ENCODE results near the gene SRPK3.

Gene SRPK3

DNA sequence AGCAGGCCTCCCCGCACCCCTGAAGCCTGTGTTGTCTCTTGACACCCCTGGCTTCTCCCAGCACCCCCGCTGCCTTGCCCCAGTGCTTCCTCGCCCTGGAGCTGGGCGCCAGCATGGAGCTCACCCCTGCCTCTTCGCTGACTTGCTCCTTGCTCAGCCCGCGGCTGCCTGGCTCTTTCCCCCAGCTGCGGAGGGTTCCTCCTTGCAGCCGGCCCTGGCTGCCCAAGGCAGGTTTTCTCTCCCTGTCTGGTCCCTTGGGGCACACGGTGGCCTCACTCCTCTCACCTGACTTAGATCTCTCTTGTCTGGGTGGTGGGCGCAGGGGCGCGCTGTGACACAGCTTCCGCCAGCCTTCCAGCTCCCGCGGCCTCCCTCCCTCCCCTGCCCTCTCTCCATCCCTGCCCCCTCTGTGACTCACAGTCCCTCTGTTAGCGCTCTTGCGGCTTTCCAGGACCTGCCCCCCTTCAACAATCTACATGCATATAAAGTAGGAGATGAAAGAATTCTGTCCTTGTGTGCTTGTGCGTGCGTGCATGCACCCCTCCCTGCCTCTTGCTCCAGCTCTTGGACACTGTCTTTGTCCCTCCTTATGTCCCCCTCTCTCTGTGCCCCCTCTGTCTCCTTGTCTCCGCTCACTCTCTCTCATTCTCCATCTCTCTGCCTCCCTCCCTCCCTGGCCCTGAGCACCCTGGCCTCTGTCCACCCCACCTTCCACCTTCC is 14.6 kb upstream of the SRPK3 start:
- Histone ChIP-seq H3K9ac (ENCODE audit: low read length in 2 of 2) (peak overlapping the region; percentile 51 to 59), H3K4me3 (ENCODE audit: low read length in 2 of 2) (peak overlapping the region; percentile 65 to 73), H3K27ac (ENCODE audit: low read length) (peak overlapping the region; percentile 69)

DNA sequence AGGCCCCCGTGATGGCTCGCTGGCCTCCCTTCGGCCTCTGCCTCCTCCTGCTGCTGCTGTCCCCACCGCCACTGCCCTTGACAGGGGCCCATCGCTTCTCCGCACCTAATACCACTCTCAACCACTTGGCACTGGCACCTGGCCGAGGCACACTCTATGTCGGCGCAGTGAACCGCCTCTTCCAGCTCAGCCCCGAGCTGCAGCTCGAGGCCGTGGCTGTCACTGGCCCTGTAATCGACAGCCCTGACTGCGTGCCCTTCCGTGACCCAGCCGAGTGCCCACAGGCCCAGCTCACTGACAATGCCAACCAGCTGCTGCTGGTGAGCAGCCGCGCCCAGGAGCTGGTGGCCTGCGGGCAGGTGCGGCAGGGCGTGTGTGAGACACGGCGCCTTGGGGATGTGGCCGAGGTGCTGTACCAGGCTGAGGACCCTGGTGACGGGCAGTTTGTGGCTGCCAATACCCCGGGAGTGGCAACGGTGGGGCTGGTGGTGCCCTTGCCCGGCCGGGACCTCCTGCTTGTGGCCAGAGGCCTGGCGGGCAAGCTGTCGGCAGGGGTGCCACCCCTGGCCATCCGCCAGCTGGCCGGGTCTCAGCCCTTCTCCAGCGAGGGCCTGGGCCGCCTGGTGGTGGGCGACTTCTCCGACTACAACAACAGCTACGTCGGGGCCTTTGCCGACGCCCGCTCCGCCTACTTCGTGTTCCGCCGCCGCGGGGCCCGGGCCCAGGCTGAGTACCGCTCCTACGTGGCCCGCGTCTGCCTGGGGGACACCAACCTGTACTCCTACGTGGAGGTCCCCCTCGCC is 13.8 kb upstream of the SRPK3 start:
- peaks cover 28% of the 10 kb centered on the region for H3K4me1 ChIP-seq (ENCODE audit: control insufficient read depth, insufficient read depth, low read length)
- no peaks in the 10 kb centered on the region for H3K9me3 ChIP-seq (ENCODE audit: control insufficient read depth in 2 of 2, low read length in 2 of 2)
- H3K27me3 ChIP-seq (ENCODE audit: control insufficient read depth in 1 of 2, insufficient read depth in 2 of 2, low read length in 2 of 2), result peaks cover 0 to 8% of the 10 kb centered on the region in 2 donors
- H3K9ac ChIP-seq (ENCODE audit: low read length in 2 of 2), result no peak overlapping the region
- H3K27ac ChIP-seq (ENCODE audit: low read length), result peak overlapping the region; percentile 69
- peak overlapping the region in 1 of 2 donors; percentile 73 for H3K4me3 ChIP-seq (ENCODE audit: low read length in 2 of 2)
- H3K36me3 ChIP-seq (ENCODE audit: control insufficient read depth in 2 of 2, insufficient read depth in 2 of 2, low read length in 2 of 2), result peaks cover 0 to 4% of the 10 kb centered on the region in 2 donors

More for the DNA sequence above, 14.6 kb upstream of the SRPK3 start:
- Histone ChIP-seq H3K27me3 (ENCODE audit: control insufficient read depth in 1 of 2, insufficient read depth in 2 of 2, low read length in 2 of 2) (peaks cover 0 to 8% of the 10 kb centered on the region in 2 donors), H3K36me3 (ENCODE audit: control insufficient read depth in 2 of 2, insufficient read depth in 2 of 2, low read length in 2 of 2) (peaks cover 0 to 4% of the 10 kb centered on the region in 2 donors), H3K9me3 (ENCODE audit: control insufficient read depth in 2 of 2, low read length in 2 of 2) (no peaks in the 10 kb centered on the region), H3K4me1 (ENCODE audit: control insufficient read depth, insufficient read depth, low read length) (peaks cover 28% of the 10 kb centered on the region)

DNA sequence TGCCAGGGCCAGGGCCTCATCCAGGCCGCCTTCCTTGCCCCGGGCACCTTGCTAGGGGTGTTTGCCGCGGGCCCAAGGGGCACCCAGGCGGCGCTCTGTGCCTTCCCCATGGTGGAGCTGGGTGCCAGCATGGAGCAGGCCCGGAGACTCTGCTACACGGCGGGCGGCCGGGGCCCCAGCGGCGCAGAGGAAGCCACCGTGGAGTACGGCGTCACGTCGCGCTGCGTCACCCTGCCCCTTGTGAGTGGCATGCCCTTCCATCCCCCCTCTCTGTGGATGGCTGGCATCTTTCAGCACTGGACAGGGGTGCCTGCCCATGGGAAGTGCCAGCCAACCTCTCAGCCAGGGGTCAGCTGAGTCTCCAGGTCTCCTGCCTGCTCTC is 13.2 kb upstream of the SRPK3 start:
- H3K36me3 ChIP-seq (ENCODE audit: control insufficient read depth in 2 of 2, insufficient read depth in 2 of 2, low read length in 2 of 2), result peaks cover 0 to 4% of the 10 kb centered on the region in 2 donors
- no peaks in the 10 kb centered on the region for H3K9me3 ChIP-seq (ENCODE audit: control insufficient read depth in 2 of 2, low read length in 2 of 2)
- H3K27ac ChIP-seq (ENCODE audit: low read length), result no peak overlapping the region
- peaks cover 28% of the 10 kb centered on the region for H3K4me1 ChIP-seq (ENCODE audit: control insufficient read depth, insufficient read depth, low read length)
- H3K9ac ChIP-seq (ENCODE audit: low read length in 2 of 2), result no peak overlapping the region
- peaks cover 0 to 8% of the 10 kb centered on the region in 2 donors for H3K27me3 ChIP-seq (ENCODE audit: control insufficient read depth in 1 of 2, insufficient read depth in 2 of 2, low read length in 2 of 2)
- no peak overlapping the region for H3K4me3 ChIP-seq (ENCODE audit: low read length in 2 of 2)

DNA sequence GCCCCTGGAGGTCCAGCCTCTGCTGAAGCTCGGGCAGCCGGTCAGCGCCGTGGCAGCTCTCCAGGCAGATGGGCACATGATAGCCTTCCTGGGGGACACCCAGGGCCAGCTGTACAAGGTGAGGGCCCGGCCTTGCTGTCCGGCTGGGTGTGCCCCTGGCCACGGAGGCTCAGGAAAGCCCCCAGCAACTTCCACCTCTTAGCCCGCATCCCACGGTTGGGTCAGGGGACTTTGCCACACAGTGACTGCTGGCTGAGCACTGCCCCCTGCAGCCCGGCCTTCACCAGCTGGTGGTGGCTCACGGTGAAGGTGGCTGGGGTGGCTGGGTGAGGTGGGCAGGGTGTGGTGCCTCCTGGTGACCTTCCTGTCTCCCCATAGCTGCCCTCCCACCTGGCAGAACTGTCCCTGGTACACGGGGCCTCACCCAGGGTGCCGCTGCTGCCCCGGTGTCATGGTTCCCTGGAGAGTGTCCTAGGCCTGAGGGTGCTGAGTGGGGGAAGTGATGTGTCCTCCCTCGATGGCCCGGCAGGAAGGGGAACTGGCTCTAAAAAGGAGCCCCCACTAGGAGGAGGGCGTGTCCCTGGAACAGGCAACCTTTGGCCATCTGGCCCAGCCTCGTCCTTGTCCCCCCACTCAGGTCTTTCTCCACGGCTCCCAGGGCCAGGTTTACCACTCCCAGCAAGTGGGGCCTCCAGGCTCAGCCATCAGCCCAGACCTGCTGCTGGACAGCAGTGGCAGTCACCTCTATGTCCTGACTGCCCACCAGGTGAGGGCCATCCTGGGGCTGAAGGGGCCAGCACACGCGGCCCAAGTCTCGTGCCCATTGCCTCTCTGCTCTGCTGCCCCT is 12.3 kb upstream of the SRPK3 start:
- H3K27me3 ChIP-seq (ENCODE audit: control insufficient read depth in 1 of 2, insufficient read depth in 2 of 2, low read length in 2 of 2), result peaks cover 0 to 5% of the 10 kb centered on the region in 2 donors
- no peak overlapping the region for H3K9ac ChIP-seq (ENCODE audit: low read length in 2 of 2)
- H3K9me3 ChIP-seq (ENCODE audit: control insufficient read depth in 2 of 2, low read length in 2 of 2), result no peaks in the 10 kb centered on the region
- no peak overlapping the region for H3K27ac ChIP-seq (ENCODE audit: low read length)
- H3K4me1 ChIP-seq (ENCODE audit: control insufficient read depth, insufficient read depth, low read length), result peaks cover 28% of the 10 kb centered on the region
- no peak overlapping the region for H3K4me3 ChIP-seq (ENCODE audit: low read length in 2 of 2)
- H3K36me3 ChIP-seq (ENCODE audit: control insufficient read depth in 2 of 2, insufficient read depth in 2 of 2, low read length in 2 of 2), result peaks cover 0 to 4% of the 10 kb centered on the region in 2 donors

DNA sequence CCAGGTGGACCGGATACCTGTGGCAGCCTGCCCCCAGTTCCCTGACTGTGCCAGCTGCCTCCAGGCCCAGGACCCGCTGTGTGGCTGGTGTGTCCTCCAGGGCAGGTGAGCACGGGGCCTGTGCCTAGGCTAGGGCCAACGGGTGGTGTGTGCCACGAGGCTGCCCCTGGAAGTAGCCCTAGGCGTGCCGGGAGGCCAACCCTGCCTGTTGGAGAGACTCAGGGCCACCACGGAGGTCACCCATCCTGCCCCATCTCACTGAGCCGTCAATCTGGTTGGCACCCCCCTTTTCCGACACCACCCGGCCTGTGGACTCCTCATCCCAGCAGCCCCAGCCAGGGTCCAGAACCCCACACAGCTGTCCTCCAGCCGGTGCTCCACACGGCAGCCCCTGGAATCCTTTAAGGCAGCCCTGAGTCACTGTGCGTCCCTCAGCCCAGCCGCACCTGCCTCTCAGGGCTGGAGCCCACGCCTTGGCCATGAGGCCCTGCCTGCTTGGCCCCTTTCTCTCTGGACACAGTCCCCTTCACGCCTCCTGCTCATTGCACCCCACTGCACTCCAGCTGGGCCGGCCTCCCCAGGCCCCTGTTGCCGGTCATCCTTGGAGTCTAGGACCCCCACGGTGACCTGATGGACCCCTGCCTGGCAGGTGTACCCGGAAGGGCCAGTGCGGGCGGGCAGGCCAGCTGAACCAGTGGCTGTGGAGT is 11.5 kb upstream of the SRPK3 start:
- no peak overlapping the region for H3K4me3 ChIP-seq (ENCODE audit: low read length in 2 of 2)
- H3K27ac ChIP-seq (ENCODE audit: low read length), result no peak overlapping the region
- H3K9ac ChIP-seq (ENCODE audit: low read length in 2 of 2), result no peak overlapping the region
- H3K36me3 ChIP-seq (ENCODE audit: control insufficient read depth in 2 of 2, insufficient read depth in 2 of 2, low read length in 2 of 2), result peaks cover 0 to 4% of the 10 kb centered on the region in 2 donors
- no peaks in the 10 kb centered on the region for H3K9me3 ChIP-seq (ENCODE audit: control insufficient read depth in 2 of 2, low read length in 2 of 2)
- H3K27me3 ChIP-seq (ENCODE audit: control insufficient read depth in 1 of 2, insufficient read depth in 2 of 2, low read length in 2 of 2), result peaks cover 0 to 4% of the 10 kb centered on the region in 2 donors
- peaks cover 25% of the 10 kb centered on the region for H3K4me1 ChIP-seq (ENCODE audit: control insufficient read depth, insufficient read depth, low read length)

DNA sequence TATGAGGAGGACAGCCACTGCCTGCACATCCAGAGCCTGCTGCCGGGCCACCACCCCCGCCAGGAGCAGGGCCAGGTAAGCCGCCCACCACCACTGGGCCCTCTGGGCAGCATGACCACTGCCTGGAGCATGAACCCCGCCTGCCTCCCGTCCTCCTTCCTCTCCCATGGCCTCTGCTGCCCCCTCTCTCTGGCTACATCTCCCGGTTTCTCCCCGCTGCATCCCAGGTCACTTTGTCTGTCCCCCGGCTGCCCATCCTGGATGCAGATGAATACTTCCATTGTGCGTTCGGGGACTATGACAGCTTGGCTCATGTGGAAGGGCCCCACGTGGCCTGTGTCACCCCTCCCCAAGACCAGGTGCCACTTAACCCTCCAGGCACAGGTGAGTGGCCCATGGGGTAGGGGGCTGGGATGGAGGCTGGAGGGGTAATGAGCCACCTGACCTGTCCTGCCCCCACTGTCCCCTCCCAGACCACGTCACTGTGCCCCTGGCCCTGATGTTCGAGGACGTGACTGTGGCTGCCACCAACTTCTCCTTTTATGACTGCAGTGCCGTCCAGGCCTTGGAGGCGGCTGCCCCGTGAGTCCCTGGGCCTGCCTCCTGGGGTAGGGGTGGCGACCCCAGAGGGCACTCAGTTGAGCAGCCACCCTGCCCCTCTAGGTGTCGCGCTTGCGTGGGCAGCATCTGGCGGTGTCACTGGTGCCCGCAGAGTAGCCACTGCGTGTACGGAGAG is 10.8 kb upstream of the SRPK3 start:
- Histone ChIP-seq H3K9ac (ENCODE audit: low read length in 2 of 2) (no peak overlapping the region), H3K4me3 (ENCODE audit: low read length in 2 of 2) (no peak overlapping the region), H3K4me1 (ENCODE audit: control insufficient read depth, insufficient read depth, low read length) (peaks cover 18% of the 10 kb centered on the region), H3K9me3 (ENCODE audit: control insufficient read depth in 2 of 2, low read length in 2 of 2) (no peaks in the 10 kb centered on the region), H3K27me3 (ENCODE audit: control insufficient read depth in 1 of 2, insufficient read depth in 2 of 2, low read length in 2 of 2) (peaks cover 0 to 2% of the 10 kb centered on the region in 2 donors), H3K36me3 (ENCODE audit: control insufficient read depth in 2 of 2, insufficient read depth in 2 of 2, low read length in 2 of 2) (peaks cover 0 to 4% of the 10 kb centered on the region in 2 donors), H3K27ac (ENCODE audit: low read length) (no peak overlapping the region)

DNA sequence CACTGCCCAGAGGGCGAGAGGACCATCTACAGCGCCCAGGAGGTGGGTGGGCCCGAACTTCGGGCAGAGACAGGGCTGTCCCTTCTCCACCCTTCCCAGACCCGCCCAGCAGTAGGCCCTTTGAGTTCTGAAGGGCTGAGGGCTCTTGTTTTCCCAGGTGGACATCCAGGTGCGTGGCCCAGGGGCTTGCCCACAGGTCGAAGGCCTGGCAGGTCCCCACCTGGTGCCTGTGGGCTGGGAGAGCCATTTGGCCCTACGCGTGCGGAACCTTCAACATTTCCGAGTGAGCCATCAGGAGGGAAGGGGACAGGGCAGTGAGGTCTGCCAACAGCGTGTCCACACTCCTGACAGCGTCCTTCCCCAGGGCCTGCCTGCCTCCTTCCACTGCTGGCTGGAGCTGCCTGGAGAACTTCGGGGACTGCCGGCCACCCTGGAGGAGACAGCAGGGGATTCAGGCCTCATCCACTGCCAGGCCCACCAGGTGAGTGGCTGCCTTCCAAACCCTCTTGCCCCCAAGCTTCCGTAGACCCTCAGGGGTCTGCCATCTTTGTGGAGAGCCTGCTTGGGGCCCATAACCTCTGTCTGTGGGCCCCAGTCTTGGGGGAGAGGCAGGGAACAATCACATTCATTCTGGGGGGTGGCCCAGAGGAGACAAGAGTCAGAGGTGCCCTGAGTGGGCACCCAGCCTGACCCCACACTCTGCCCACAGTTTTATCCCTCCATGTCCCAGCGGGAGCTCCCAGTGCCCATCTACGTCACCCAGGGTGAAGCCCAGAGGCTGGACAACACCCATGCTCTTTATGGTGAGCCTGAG is 10.0 kb upstream of the SRPK3 start:
- no peak overlapping the region for H3K9ac ChIP-seq (ENCODE audit: low read length in 2 of 2)
- no peaks in the 10 kb centered on the region for H3K9me3 ChIP-seq (ENCODE audit: control insufficient read depth in 2 of 2, low read length in 2 of 2)
- peaks cover 13% of the 10 kb centered on the region for H3K4me1 ChIP-seq (ENCODE audit: control insufficient read depth, insufficient read depth, low read length)
- H3K36me3 ChIP-seq (ENCODE audit: control insufficient read depth in 2 of 2, insufficient read depth in 2 of 2, low read length in 2 of 2), result peaks cover 0 to 6% of the 10 kb centered on the region in 2 donors
- no peak overlapping the region for H3K4me3 ChIP-seq (ENCODE audit: low read length in 2 of 2)
- no peak overlapping the region for H3K27ac ChIP-seq (ENCODE audit: low read length)
- peaks cover 0 to 2% of the 10 kb centered on the region in 2 donors for H3K27me3 ChIP-seq (ENCODE audit: control insufficient read depth in 1 of 2, insufficient read depth in 2 of 2, low read length in 2 of 2)

DNA sequence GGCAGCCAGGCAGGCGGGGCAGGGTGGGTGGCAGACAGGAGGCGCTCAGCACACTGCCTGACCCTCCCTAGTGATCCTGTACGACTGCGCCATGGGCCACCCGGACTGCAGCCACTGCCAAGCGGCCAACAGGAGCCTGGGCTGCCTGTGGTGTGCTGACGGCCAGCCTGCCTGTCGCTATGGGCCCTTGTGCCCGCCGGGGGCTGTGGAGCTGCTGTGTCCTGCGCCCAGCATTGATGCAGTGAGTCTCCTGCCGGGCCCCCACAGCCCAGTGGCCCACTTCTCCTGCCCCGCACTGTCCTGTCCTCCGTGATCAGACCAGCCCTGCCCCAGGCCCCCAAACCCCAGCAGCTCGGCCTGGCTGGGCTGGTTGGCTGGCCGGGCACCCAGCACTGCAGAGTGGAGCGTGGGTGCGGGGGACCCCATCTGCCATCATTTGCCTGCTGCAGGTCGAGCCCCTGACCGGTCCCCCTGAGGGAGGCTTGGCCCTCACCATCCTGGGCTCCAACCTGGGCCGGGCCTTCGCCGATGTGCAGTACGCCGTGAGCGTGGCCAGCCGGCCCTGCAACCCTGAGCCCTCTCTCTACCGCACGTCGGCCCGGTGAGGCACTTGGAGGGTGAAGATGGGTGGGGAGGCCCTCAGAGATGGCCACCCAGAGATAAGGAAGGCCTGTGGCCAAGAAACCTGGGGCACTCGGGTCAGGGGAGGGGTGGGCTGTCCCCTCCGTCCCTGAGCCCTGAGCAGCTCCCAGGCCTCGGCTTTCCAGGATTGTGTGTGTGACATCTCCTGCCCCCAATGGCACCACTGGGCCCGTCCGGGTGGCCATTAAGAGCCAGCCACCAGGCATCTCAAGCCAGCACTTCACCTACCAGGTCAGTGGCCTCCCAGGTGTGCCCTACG is 9.2 kb upstream of the SRPK3 start:
- Histone ChIP-seq H3K9ac (ENCODE audit: low read length in 2 of 2) (no peak overlapping the region), H3K36me3 (ENCODE audit: control insufficient read depth in 2 of 2, insufficient read depth in 2 of 2, low read length in 2 of 2) (peaks cover 0 to 6% of the 10 kb centered on the region in 2 donors), H3K9me3 (ENCODE audit: control insufficient read depth in 2 of 2, low read length in 2 of 2) (no peaks in the 10 kb centered on the region), H3K27me3 (ENCODE audit: control insufficient read depth in 1 of 2, insufficient read depth in 2 of 2, low read length in 2 of 2) (no peaks in the 10 kb centered on the region), H3K4me1 (ENCODE audit: control insufficient read depth, insufficient read depth, low read length) (peaks cover 6% of the 10 kb centered on the region), H3K4me3 (ENCODE audit: low read length in 2 of 2) (no peak overlapping the region), H3K27ac (ENCODE audit: low read length) (no peak overlapping the region)

Measured in stomach smooth muscle (tissue), 2 donors.